HG03442 (cell line): ENCODE results near the gene BORCS5.

Experiments used
- ATAC-seq: cut with Tn5 transposase; IDR thresholded peaks from one replicate; pipeline ENCODE4 v1.9.1; 2021; ENCODE audit warnings: mild to moderate bottlenecking, moderate library complexity; ENCODE audit not compliant: unreplicated experiment

BORCS5 gene

GRCh38 chr12:12428961-12429657, 72.2 kb downstream of the BORCS5 start:
- no peak for ATAC-seq

- no peak for ATAC-seq
These were observed 75.5 kb downstream of the BORCS5 start for GRCh38 chr12:12432364-12432763.

DNA sequence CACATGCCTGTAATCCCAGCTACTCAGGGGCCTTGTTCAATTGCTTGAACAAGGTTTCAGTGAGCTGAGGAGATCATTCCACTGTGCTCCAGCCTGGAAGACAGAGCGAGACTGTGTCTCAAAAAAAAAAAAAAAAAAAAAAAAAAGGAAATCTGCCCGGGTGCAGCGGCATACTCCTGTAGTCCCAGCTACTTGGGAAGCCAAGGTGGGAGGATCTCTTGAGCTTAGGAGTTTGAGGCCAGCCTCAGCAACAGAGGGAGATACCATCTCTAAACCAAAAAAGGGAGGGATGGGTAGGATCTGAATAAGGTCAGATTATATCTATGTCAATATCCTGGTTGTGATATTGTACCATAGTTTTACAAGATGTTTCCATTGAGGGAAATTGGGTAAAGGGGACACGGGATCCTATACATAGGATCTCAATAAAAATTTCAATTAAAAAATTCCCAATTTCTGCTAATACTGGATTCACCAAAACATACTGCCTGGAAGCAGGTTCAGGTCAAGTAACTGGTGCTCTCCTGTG, 76.4 kb downstream of the BORCS5 start:
- no peak for ATAC-seq

DNA sequence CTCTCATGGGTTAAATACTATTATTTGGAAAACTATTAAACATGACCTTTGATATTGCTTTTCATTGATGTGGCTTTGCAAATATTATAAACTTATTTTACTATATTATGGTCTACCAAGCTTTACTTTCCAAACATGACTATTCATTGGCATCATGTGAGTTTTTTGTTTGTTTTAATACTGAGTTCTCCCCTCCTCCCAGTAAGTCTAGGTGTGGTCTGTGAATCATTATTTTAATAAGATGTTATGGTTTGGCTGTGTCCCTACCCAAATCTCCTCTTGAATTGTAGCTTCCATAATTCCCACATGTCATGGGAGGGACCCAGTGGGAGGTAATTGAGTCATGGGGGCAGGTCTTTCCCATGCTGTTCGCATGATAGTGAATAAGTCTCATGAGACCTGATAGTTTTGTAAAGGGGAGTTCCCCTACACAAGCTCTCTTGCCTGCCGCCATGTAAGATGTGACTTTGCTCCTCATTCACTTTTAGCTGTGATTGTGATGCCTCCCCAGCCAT, 80.0 kb downstream of the BORCS5 start:
- ATAC-seq = no peak

DNA sequence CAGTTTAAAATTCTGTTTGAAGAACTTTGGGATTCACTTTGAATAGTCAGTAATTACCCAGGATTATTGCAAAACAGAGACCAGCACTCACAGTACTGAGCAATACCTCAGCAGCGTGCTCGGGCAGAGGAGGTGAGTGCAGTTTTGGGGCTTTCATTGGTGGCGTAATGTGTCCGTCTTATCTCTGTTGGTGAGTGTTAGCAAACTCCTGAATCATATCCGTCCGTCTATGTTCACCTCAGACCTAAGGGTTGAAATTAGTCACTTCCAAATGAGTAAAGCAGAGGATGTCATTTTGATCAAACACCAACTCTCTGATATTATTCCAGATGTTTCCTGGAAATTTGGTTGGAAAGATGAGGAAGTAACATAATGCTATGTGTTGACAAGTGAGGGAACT, 82.8 kb downstream of the BORCS5 start:
- no peak for ATAC-seq

- no peak for ATAC-seq
These were observed 84.0 kb downstream of the BORCS5 start for GRCh38 chr12:12440784-12441428.

GRCh38 chr12:12441429-12441807, 84.5 kb downstream of the BORCS5 start:
- ATAC-seq = no peak

DNA sequence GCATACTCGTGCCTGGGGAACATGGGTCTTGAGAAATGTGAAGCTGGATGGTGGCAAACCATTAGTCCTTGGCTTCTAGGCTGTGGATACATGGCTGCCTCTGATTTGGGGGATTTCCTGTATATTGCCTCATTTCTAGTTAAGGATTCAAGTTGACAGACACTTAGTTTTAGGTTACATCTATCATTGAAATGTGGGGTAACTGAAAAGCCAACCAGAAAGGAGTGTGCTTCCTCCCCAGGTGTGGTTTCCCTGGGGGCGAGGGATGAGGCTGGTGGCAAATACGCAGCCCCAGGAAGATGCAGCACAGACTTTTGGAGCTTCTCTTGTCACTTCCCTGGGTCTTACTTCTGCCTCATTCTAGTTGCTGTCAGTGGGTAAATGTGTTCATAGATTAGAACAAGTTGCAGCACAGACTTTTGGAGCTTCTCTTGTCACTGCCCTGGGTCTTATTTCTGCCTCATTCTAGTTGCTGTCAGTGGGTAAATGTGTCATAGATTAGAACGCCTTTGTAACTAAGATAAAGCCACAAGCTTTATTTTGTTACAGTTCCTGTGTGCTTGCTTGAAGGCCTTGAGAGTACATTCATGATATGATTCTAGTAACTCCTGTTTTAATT, 85.1 kb downstream of the BORCS5 start:
- ATAC-seq = no peak

GRCh38 chr12:12442548-12443071, 85.7 kb downstream of the BORCS5 start:
- no peak for ATAC-seq

DNA sequence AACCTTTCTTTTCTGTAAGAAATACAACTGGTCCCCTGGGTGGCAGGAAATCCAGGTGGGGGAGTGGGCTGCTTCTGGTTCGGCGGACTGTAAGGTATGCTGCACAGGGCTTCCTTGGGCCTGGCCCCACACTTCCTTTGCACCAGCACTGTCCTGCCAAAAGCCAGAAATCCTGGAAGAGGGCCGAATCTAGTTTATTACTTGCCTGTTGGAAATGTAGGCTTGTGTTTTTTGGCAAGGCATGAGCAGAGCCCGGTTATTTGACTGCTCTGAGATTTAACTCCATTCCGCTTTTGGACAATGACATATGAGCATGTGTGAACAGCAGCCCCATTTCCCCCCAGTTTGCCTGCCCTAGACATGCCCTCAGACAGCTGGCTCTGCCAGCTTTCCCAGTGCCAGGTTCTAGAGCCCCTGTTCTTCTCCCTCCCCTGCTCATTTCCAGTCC, 86.6 kb downstream of the BORCS5 start:
- ATAC-seq = no peak

DNA sequence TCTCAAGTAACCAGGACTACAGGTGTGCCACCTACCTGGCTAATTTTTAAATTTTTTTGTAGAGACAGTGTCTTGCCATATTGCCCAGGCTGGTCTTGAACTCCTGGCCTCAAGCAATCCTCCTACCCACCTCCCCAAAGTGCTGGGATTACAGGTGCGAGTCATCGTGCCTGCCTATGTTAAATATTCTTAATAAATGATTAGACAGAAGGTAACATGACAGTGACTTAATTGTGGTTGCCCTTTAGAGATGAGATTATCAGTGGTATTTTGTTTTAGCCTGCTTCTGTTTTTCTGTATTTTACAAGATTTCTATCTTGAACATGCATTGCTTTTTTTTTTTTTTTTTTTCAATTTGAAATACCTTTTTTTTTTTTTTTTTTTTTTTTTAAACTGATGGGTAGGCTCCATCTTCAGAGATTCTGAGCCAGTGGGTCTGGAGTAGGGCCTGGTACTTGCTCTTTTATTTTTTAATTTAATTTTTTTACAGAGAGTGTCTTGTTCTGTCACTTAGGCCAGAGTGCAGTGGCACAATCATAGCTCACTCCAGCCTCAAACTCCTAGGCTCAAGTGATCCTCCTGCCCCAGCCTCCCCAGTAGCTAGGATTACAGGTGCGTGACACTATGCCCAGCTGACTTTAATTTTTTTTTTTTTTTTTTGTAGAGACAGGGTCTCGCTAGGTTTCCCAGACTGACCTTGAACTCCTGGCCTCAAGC, 88.4 kb downstream of the BORCS5 start:
- ATAC-seq = no peak

- ATAC-seq = no peak
These were observed 89.0 kb downstream of the BORCS5 start for GRCh38 chr12:12445882-12446181.

- ATAC-seq = no peak
These were observed 89.9 kb downstream of the BORCS5 start for GRCh38 chr12:12446786-12447185.

GRCh38 chr12:12447236-12447635, 90.4 kb downstream of the BORCS5 start:
- no peak for ATAC-seq

GRCh38 chr12:12447837-12448236, 91.0 kb downstream of the BORCS5 start:
- ATAC-seq = no peak

DNA sequence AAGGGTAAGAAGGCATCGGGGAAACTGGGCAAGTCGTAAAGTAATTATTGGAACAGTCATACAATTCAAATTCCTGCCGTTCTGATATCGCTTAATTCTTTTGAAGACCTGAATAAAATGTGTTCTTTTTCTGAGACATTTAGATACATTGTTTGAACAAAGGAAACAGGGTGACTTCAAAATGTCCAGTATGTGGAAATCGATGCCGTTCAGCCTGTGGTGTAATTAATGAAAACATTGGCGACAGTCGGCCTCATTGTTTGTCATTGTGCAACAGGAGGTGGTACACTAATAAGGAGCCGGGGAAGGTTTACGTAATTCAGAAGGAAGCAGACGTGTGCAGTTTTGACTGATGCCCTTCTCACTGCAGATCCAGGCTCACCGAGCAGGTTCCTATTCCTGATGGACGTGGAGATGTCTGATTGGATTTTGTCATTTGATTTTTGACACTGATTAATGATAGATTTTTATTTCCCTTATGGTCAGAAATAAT, 92.7 kb downstream of the BORCS5 start:
- ATAC-seq = no peak

- no peak for ATAC-seq
These were observed 93.2 kb downstream of the BORCS5 start for GRCh38 chr12:12450043-12450471.

DNA sequence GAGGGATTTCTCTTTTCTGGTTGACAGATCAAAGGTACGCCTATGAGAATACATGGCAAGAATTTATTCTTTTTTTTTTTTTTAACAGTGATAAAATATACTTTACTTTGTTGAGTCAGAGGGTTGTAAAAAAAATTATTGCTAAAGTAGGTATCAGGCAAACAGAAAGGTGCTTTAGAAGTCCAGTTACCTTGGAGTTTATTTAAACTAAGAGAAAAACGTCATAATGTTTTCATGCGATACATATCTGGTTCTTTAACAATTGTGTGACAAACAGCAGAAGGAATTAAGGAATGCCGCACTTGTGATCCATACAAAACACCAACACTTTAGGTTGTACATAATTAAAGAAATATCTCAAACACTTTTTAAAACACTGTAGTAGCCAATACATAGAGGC, 94.2 kb downstream of the BORCS5 start:
- no peak for ATAC-seq

- no peak for ATAC-seq
These were observed 95.5 kb downstream of the BORCS5 start for GRCh38 chr12:12452326-12452902.

- ATAC-seq = no peak
These were observed 96.8 kb downstream of the BORCS5 start for GRCh38 chr12:12453635-12454034.

DNA sequence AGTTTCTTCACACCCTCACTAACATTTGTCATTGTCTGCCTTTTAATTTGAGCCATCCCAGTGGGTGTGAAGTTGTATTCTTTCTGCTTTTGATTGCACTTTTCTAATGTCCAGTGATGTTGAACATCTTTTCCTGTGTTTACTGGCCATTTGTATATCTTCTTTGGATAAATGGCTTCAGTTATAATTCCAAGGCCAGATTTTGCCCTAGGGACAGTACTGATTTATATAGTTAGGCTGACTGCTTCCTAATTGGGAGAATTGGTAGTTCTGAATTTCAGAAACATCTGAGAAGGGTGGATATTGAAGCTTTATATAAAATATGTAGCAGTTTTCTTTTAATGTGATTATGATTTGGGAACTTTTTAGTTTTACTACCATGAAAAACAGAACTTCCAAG, 97.4 kb downstream of the BORCS5 start:
- ATAC-seq = no peak
